GM12874 (cell line): ENCODE results near the gene SUCLG1.

ENCODE experiments used
- CTCF ChIP-seq: IDR thresholded peaks from 2 replicates; pipeline ENCODE4 v1.5.1; 2011; ENCODE audit warnings: low read depth, mild to moderate bottlenecking, control low read depth, low read length, moderate library complexity; ENCODE audit not compliant: insufficient read depth

SUCLG1 gene

GRCh38 chr2:84459018-84459943 is at the start of gene SUCLG1:
SUCLG1 (minus strand) TSS chr2:84459280; CDS start chr2:84459269, 11 bp downstream.
- TF ChIP-seq CTCF: no peak

- no peak for TF ChIP-seq CTCF
Observed at GRCh38 chr2:84498150-84498799, 39.2 kb upstream of the SUCLG1 start.

GRCh38 chr2:84497285-84497684 is 38.2 kb upstream of the SUCLG1 start:
- no peak for TF ChIP-seq CTCF

- no peak for TF ChIP-seq CTCF
Observed at GRCh38 chr2:84496386-84496785, 37.3 kb upstream of the SUCLG1 start.

GRCh38 chr2:84495539-84496146 is 36.6 kb upstream of the SUCLG1 start:
- peak; percentile 31; the same call in 1 of the 2 replicates for TF ChIP-seq CTCF

- no peak for TF ChIP-seq CTCF
Observed at GRCh38 chr2:84494070-84494469, 35.0 kb upstream of the SUCLG1 start.

- TF ChIP-seq CTCF: no peak
Observed at GRCh38 chr2:84493514-84493913, 34.4 kb upstream of the SUCLG1 start.
